ENCODE measurements around the gene VTI1A. TPM values are rescaled to one million over a fixed set of nuclear protein-coding genes. Genes with fewer than 3 reads are reported as not detected.

Gene VTI1A
- total and polyA plus RNA-seq, 2 experiments from 2014 or later = 26.8 to 31.0 TPM

DNA sequence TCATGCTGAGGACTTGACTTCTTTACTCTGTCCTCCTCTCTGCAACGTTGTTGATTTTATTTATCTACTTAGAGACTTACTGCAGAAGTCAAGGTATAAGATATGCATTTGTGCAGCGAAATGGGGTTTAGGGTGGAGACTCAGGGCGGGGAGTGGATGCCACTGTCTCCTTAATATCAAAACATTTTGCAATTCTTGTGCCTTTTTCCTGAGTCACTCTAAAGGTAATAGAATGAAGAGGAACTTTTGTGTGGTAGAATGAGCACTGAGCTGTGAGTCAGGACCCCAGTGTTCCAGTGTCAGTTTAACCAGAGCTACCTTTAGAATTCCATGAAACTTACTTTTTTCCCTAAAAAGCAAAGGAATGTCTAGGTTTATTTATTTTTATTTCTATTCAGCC, 78.2 kb downstream of the VTI1A start:
- Mint-ChIP-seq H3K27me3 (ENCODE audit: insufficient read depth, low read depth, poor library complexity) (no peaks in the 10 kb centered on the region), H3K27ac (peak overlapping the region; percentile 57; the same call in 1 of the 2 replicates), H3K36me3 (ENCODE audit: low read depth) (no peaks in the 10 kb centered on the region), H3K4me3 (no peak overlapping the region), H3K4me1 (peaks cover 37% of the 10 kb centered on the region), H3K9me3 (no peaks in the 10 kb centered on the region)
- Histone ChIP-seq H2AFZ (no peak overlapping the region), H3K9me2 (ENCODE audit: insufficient read depth) (no peaks in the 10 kb centered on the region), H3K27me3 (ENCODE audit: insufficient read depth) (no peaks in the 10 kb centered on the region), H3K4me3 (no peak overlapping the region), H3K79me2 (replicated peaks; ENCODE audit: insufficient read depth) (no peaks in the 10 kb centered on the region), H3K4me2 (no peak overlapping the region), H3K36me3 (ENCODE audit: insufficient read depth) (no peaks in the 10 kb centered on the region), H3F3A (replicated peaks; ENCODE audit: low read depth) (no peaks in the 10 kb centered on the region), H3K4me1 (ENCODE audit: insufficient read depth) (peaks cover 7% of the 10 kb centered on the region; the same call in 1 of the 2 replicates), H4K20me1 (replicated peaks; ENCODE audit: insufficient read depth) (no peaks in the 10 kb centered on the region), H3K27ac (ENCODE audit: low read depth) (no peak overlapping the region)
- no peak for TF ChIP-seq STAT1 (IDR thresholded peaks at IDR 0.05; ENCODE audit: unreplicated experiment)
- no peak for TF ChIP-seq ZNF331 (CRISPR knock-in tag; IDR thresholded peaks at IDR 0.05; ENCODE audit: low read depth)
- TF ChIP-seq, protein P1, sequence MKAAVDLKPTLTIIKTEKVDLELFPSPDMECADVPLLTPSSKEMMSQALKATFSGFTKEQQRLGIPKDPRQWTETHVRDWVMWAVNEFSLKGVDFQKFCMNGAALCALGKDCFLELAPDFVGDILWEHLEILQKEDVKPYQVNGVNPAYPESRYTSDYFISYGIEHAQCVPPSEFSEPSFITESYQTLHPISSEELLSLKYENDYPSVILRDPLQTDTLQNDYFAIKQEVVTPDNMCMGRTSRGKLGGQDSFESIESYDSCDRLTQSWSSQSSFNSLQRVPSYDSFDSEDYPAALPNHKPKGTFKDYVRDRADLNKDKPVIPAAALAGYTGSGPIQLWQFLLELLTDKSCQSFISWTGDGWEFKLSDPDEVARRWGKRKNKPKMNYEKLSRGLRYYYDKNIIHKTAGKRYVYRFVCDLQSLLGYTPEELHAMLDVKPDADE (IDR thresholded peaks at IDR 0.05) = no peak
- no peak for TF ChIP-seq POLR2AphosphoS5 (IDR thresholded peaks at IDR 0.05; ENCODE audit: low read depth)
- TF ChIP-seq CREB1 (CRISPR knock-in tag; IDR thresholded peaks at IDR 0.05; ENCODE audit: low read depth) = no peak
- no peak for TF ChIP-seq EZH2 (IDR thresholded peaks at IDR 0.05; ENCODE audit: low read depth, unreplicated experiment)
- TF ChIP-seq JUNB (IDR thresholded peaks at IDR 0.05; ENCODE audit: unreplicated experiment) = no peak
- TF ChIP-seq, protein P2, sequence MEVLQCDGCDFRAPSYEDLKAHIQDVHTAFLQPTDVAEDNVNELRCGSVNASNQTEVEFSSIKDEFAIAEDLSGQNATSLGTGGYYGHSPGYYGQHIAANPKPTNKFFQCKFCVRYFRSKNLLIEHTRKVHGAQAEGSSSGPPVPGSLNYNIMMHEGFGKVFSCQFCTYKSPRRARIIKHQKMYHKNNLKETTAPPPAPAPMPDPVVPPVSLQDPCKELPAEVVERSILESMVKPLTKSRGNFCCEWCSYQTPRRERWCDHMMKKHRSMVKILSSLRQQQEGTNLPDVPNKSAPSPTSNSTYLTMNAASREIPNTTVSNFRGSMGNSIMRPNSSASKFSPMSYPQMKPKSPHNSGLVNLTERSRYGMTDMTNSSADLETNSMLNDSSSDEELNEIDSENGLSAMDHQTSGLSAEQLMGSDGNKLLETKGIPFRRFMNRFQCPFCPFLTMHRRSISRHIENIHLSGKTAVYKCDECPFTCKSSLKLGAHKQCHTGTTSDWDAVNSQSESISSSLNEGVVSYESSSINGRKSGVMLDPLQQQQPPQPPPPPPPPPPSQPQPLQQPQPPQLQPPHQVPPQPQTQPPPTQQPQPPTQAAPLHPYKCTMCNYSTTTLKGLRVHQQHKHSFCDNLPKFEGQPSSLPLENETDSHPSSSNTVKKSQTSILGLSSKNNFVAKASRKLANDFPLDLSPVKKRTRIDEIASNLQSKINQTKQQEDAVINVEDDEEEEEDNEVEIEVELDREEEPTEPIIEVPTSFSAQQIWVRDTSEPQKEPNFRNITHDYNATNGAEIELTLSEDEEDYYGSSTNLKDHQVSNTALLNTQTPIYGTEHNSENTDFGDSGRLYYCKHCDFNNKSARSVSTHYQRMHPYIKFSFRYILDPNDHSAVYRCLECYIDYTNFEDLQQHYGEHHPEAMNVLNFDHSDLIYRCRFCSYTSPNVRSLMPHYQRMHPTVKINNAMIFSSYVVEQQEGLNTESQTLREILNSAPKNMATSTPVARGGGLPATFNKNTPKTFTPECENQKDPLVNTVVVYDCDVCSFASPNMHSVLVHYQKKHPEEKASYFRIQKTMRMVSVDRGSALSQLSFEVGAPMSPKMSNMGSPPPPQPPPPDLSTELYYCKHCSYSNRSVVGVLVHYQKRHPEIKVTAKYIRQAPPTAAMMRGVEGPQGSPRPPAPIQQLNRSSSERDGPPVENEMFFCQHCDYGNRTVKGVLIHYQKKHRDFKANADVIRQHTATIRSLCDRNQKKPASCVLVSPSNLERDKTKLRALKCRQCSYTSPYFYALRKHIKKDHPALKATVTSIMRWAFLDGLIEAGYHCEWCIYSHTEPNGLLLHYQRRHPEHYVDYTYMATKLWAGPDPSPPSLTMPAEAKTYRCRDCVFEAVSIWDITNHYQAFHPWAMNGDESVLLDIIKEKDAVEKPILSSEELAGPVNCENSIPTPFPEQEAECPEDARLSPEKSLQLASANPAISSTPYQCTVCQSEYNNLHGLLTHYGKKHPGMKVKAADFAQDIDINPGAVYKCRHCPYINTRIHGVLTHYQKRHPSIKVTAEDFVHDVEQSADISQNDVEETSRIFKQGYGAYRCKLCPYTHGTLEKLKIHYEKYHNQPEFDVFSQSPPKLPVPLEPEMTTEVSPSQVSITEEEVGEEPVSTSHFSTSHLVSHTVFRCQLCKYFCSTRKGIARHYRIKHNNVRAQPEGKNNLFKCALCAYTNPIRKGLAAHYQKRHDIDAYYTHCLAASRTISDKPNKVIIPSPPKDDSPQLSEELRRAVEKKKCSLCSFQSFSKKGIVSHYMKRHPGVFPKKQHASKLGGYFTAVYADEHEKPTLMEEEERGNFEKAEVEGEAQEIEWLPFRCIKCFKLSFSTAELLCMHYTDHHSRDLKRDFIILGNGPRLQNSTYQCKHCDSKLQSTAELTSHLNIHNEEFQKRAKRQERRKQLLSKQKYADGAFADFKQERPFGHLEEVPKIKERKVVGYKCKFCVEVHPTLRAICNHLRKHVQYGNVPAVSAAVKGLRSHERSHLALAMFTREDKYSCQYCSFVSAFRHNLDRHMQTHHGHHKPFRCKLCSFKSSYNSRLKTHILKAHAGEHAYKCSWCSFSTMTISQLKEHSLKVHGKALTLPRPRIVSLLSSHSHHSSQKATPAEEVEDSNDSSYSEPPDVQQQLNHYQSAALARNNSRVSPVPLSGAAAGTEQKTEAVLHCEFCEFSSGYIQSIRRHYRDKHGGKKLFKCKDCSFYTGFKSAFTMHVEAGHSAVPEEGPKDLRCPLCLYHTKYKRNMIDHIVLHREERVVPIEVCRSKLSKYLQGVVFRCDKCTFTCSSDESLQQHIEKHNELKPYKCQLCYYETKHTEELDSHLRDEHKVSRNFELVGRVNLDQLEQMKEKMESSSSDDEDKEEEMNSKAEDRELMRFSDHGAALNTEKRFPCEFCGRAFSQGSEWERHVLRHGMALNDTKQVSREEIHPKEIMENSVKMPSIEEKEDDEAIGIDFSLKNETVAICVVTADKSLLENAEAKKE (CRISPR knock-in tag; IDR thresholded peaks at IDR 0.05) = no peak
- TF ChIP-seq ZNF114 (CRISPR knock-in tag; IDR thresholded peaks at IDR 0.05) = no peak
- TF ChIP-seq NANOG (IDR thresholded peaks at IDR 0.05; ENCODE audit: borderline replicate concordance) = no peak
- no peak for TF ChIP-seq EZH2phosphoT487 (IDR thresholded peaks at IDR 0.05; ENCODE audit: unreplicated experiment)
- TF ChIP-seq, protein P3, sequence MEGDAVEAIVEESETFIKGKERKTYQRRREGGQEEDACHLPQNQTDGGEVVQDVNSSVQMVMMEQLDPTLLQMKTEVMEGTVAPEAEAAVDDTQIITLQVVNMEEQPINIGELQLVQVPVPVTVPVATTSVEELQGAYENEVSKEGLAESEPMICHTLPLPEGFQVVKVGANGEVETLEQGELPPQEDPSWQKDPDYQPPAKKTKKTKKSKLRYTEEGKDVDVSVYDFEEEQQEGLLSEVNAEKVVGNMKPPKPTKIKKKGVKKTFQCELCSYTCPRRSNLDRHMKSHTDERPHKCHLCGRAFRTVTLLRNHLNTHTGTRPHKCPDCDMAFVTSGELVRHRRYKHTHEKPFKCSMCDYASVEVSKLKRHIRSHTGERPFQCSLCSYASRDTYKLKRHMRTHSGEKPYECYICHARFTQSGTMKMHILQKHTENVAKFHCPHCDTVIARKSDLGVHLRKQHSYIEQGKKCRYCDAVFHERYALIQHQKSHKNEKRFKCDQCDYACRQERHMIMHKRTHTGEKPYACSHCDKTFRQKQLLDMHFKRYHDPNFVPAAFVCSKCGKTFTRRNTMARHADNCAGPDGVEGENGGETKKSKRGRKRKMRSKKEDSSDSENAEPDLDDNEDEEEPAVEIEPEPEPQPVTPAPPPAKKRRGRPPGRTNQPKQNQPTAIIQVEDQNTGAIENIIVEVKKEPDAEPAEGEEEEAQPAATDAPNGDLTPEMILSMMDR (conservative IDR thresholded peaks at IDR 0.05; ENCODE audit: low read depth in 2 of 2) = no peak
- TF ChIP-seq, protein P4, sequence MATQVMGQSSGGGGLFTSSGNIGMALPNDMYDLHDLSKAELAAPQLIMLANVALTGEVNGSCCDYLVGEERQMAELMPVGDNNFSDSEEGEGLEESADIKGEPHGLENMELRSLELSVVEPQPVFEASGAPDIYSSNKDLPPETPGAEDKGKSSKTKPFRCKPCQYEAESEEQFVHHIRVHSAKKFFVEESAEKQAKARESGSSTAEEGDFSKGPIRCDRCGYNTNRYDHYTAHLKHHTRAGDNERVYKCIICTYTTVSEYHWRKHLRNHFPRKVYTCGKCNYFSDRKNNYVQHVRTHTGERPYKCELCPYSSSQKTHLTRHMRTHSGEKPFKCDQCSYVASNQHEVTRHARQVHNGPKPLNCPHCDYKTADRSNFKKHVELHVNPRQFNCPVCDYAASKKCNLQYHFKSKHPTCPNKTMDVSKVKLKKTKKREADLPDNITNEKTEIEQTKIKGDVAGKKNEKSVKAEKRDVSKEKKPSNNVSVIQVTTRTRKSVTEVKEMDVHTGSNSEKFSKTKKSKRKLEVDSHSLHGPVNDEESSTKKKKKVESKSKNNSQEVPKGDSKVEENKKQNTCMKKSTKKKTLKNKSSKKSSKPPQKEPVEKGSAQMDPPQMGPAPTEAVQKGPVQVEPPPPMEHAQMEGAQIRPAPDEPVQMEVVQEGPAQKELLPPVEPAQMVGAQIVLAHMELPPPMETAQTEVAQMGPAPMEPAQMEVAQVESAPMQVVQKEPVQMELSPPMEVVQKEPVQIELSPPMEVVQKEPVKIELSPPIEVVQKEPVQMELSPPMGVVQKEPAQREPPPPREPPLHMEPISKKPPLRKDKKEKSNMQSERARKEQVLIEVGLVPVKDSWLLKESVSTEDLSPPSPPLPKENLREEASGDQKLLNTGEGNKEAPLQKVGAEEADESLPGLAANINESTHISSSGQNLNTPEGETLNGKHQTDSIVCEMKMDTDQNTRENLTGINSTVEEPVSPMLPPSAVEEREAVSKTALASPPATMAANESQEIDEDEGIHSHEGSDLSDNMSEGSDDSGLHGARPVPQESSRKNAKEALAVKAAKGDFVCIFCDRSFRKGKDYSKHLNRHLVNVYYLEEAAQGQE (IDR thresholded peaks at IDR 0.05; ENCODE audit: unreplicated experiment) = no peak
- DNase-seq (ENCODE audit: low spot score) = no peak
- ATAC-seq = no peak
